GM18519 (cell line): ENCODE data around the gene TMED8.
"Not testable (repeated sequence)": the region's sequence is repeated elsewhere in the genome, so short reads cannot be mapped to it uniquely, and the experiment has no call there.

Source experiments
- ATAC-seq: cut with Tn5 transposase; IDR thresholded peaks from one replicate; pipeline ENCODE4 v1.9.1; 2021; ENCODE audit warnings: mild to moderate bottlenecking, moderate library complexity; ENCODE audit not compliant: unreplicated experiment, low FRiP score

Gene TMED8

GRCh38 chr14:77324289-77324688 is 52.6 kb downstream of the TMED8 start:
- ATAC-seq, result no peak

- ATAC-seq, result no peak
Observed at GRCh38 chr14:77323571-77323970, 53.3 kb downstream of the TMED8 start.

GRCh38 chr14:77322951-77323350 is 53.9 kb downstream of the TMED8 start:
- ATAC-seq, result no peak

- no peak for ATAC-seq
Observed at GRCh38 chr14:77322250-77322902, 54.5 kb downstream of the TMED8 start.

GRCh38 chr14:77320238-77320935 is 56.5 kb downstream of the TMED8 start, which contains the start of gene POMT2:
POMT2 (minus strand) TSS chr14:77320883; CDS start chr14:77320681, 202 bp downstream.
- ATAC-seq, result peak; percentile 46

- ATAC-seq, result no peak
Observed at GRCh38 chr14:77319422-77319821, 57.5 kb downstream of the TMED8 start.

- not testable (repeated sequence) for ATAC-seq
Observed at GRCh38 chr14:77318756-77319155, 58.1 kb downstream of the TMED8 start.

GRCh38 chr14:77318006-77318553 is 58.8 kb downstream of the TMED8 start:
- ATAC-seq, result no peak

GRCh38 chr14:77316872-77317301 is 60.0 kb downstream of the TMED8 start:
- ATAC-seq, result no peak

GRCh38 chr14:77316195-77316505 is 60.7 kb downstream of the TMED8 start:
- ATAC-seq, result no peak

- ATAC-seq, result no peak
Observed at GRCh38 chr14:77314539-77315457, 62.1 kb downstream of the TMED8 start.

- no peak for ATAC-seq
Observed at GRCh38 chr14:77314043-77314442, 62.9 kb downstream of the TMED8 start.

GRCh38 chr14:77313371-77313770 is 63.5 kb downstream of the TMED8 start:
- ATAC-seq, result no peak

GRCh38 chr14:77311217-77311616 is 65.7 kb downstream of the TMED8 start:
- ATAC-seq, result no peak

GRCh38 chr14:77310026-77310425 is 66.9 kb downstream of the TMED8 start:
- no peak for ATAC-seq

- no peak for ATAC-seq
Observed at GRCh38 chr14:77309131-77309530, 67.8 kb downstream of the TMED8 start.

- no peak for ATAC-seq
Observed at GRCh38 chr14:77306851-77307496, 69.9 kb downstream of the TMED8 start.

GRCh38 chr14:77306416-77306815 is 70.5 kb downstream of the TMED8 start:
- ATAC-seq, result no peak

GRCh38 chr14:77305696-77306095 is 71.2 kb downstream of the TMED8 start:
- no peak for ATAC-seq

GRCh38 chr14:77303417-77304156 is 73.3 kb downstream of the TMED8 start:
- no peak for ATAC-seq
